Peyer's patch (tissue), 4 donors: ENCODE data around the gene NEMF. TPM values are rescaled to one million over a fixed set of nuclear protein-coding genes. Genes with fewer than 3 reads are reported as not detected.

Source experiments
- DNase-seq, 3 donors: peaks; one replicate each; pipeline ENCODE4 v3.0.0-alpha.2; 2017 to 2019
- H3K27ac ChIP-seq, 4 donors: fragments of 200-600 bp; sonication (generic); one replicate each; pipeline ENCODE4 v1.5.1; 2016 to 2019
- H3K27me3 ChIP-seq, 2 donors: fragments of 200-600 bp; sonication (generic); one replicate each; pipeline ENCODE4 v1.5.1; 2019
- H3K36me3 ChIP-seq, 3 donors: fragments of 200-600 bp; sonication (generic); one replicate each; pipeline ENCODE4 v1.5.1; 2016 to 2019
- H3K4me1 ChIP-seq, 4 donors: fragments of 200-600 bp; sonication (generic); one replicate each; pipeline ENCODE4 v1.5.1; 2016 to 2019
- H3K4me3 ChIP-seq, 4 donors: fragments of 200-600 bp; sonication (generic); 1 replicate in 3 of 4; 2 replicates in 1 of 4; pipeline ENCODE4 v1.5.1; 2016 to 2019; ENCODE audit warnings: mild to moderate bottlenecking in 1 of 4
- H3K9me3 ChIP-seq, 4 donors: fragments of 200-600 bp; sonication (generic); one replicate each; pipeline ENCODE4 v1.5.1; 2016 to 2019; ENCODE audit warnings: mild to moderate bottlenecking in 1 of 4
- CTCF ChIP-seq, 6 experiments: fragments of 450-650 bp in 4 of 6; fragments of 200-600 bp in 2 of 6; sonication (generic) in 1 of 6; IDR thresholded peaks; one replicate each; pipeline ENCODE4 v1.5.1; 2017 to 2019; ENCODE audit warnings: antibody characterized with exemption in 6 of 6, mild to moderate bottlenecking in 3 of 6, moderate library complexity in 1 of 6
- POLR2A ChIP-seq, 2 donors: fragments of 450-650 bp; IDR thresholded peaks; one replicate each; pipeline ENCODE4 v1.5.1; 2017; ENCODE audit warnings: antibody characterized with exemption in 2 of 2, mild to moderate bottlenecking in 2 of 2, moderate library complexity in 2 of 2
- small RNA-seq, 2 donors: library from RNA; depleted of rRNA; stranded (forward); fragments of <200 nt; gene quantifications; one replicate each; pipeline ENCODE3, GENCODE V24; 2016
- total RNA-seq, 4 donors: library from RNA; depleted of rRNA; stranded (reverse); fragments of >200 nt; gene quantifications; one replicate each; pipeline ENCODE4 v1.1.0, GENCODE V29; 2016

Gene NEMF
- total RNA-seq, 4 donors from 2014 or later: 114 to 413 (median 145) TPM

- no peaks in the 10 kb centered on the region for H3K27me3 ChIP-seq
- no peak overlapping the region for H3K27ac ChIP-seq
- no peak for TF ChIP-seq POLR2A (IDR thresholded peaks at IDR 0.05)
- no peak for TF ChIP-seq CTCF (IDR thresholded peaks at IDR 0.05)
- no peaks in the 10 kb centered on the region for H3K4me1 ChIP-seq
- H3K36me3 ChIP-seq: peaks cover 0 to under 1% (median 0%) of the 10 kb centered on the region in 3 donors
- no peak overlapping the region for H3K4me3 ChIP-seq
- H3K9me3 ChIP-seq: no peaks in the 10 kb centered on the region
- no peak for DNase-seq
These were observed 119.7 kb downstream of the NEMF start for GRCh38 chr14:49732896-49733295.

Small RNAs within 50 kb of the gene (small RNA-seq; reads per million reads assigned to genes)
- 0 reads per million in 2 donors for gene RF00019
- 44.5 to 70.6 reads per million in 2 donors for gene RN7SL2
- gene RN7SL3: 0.82 to 3.0 reads per million in 2 donors
- 0 reads per million in 2 donors for gene RNU6-189P
- 0 reads per million in 2 donors for gene RNU6-539P

Other genes starting within 250 kb of the NEMF start
- 100 to 1,000 TPM; 117 to 225 (median 169) TPM for gene RPL36AL, start 232.2 kb downstream of the NEMF start, total RNA-seq
- gene MGAT2, start 232.0 kb downstream of the NEMF start, total RNA-seq: 10 to 100 TPM; 12.4 to 76.4 (median 39.6) TPM
- gene DNAAF2, start 217.5 kb downstream of the NEMF start, total RNA-seq: 10 to 100 TPM; 10.7 to 17.4 (median 16.3) TPM
- gene POLE2, start 164.6 kb downstream of the NEMF start, total RNA-seq: 10 to 100 TPM in 1 of 4 donors, 1 to 10 TPM in 3; 2.5 to 10.7 (median 6.0) TPM
- 10 to 100 TPM in 1 of 4 donors, 1 to 10 TPM in 3; 2.3 to 28.1 (median 3.5) TPM for gene KLHDC1, start 159.7 kb downstream of the NEMF start, total RNA-seq
- gene KLHDC2, start 84.6 kb downstream of the NEMF start, total RNA-seq: 100 to 1,000 TPM in 2 of 4 donors, 10 to 100 TPM in 2; 73.4 to 135 (median 107) TPM
- gene ARF6, start 40.3 kb upstream of the NEMF start, total RNA-seq: 10 to 100 TPM; 47.0 to 92.5 (median 68.5) TPM